Measurements from ENCODE around the gene OR4D9. TPM values are rescaled to one million over a fixed set of nuclear protein-coding genes. Genes with fewer than 3 reads are reported as not detected.
A peak's percentile ranks its signal among the peaks of the same experiment; 100 is the strongest.

The OR4D9 gene
- total RNA-seq, 1 experiment from 2014 or later: not detected

GRCh38 chr11:59548309-59548656 lies 36.9 kb downstream of the OR4D9 start:
- no peak overlapping the region for H3K4me2 ChIP-seq (ENCODE audit: insufficient read depth, insufficient read length, low read length)
- H3K36me3 Mint-ChIP-seq (ENCODE audit: insufficient read depth in 1 of 3, low read depth in 3 of 3): no peaks in the 10 kb centered on the region; a peak in 1 of 7 replicates

More at GRCh38 chr11:59548309-59548656, 36.9 kb downstream of the OR4D9 start:
- Histone ChIP-seq H4K20me1 (ENCODE audit: control insufficient read depth, insufficient read depth, insufficient read length) (no peaks in the 10 kb centered on the region), H2BK5ac (ENCODE audit: insufficient read length, low read length) (no peak overlapping the region), H3K18ac (ENCODE audit: insufficient read length, low read depth, low read length) (no peak overlapping the region), H3K4ac (ENCODE audit: low read depth, low read length) (no peak overlapping the region), H3K27me3 (ENCODE audit: insufficient read depth, low read length) (no peaks in the 10 kb centered on the region), H3K9ac (ENCODE audit: extremely low read depth, insufficient read length, low read length) (no peak overlapping the region), H3K79me2 (ENCODE audit: insufficient read depth, low read length) (no peaks in the 10 kb centered on the region), H4K91ac (ENCODE audit: insufficient read length, low read depth, low read length) (no peak overlapping the region), H2BK20ac (ENCODE audit: low read depth, low read length, poor library complexity, severe bottlenecking) (no peak overlapping the region), H3T11ph (ENCODE audit: low read length) (no peak overlapping the region), H2AK5ac (ENCODE audit: insufficient read length, low read length) (no peak overlapping the region), H4K8ac (replicated peaks; ENCODE audit: insufficient read length, low read depth, low read length) (no peak overlapping the region), H3K4me1 (ENCODE audit: insufficient read depth, low read length) (peaks cover 7% of the 10 kb centered on the region; the same call in 1 of the 2 replicates), H2AFZ (ENCODE audit: low read length) (no peak overlapping the region), H4K5ac (ENCODE audit: insufficient read length, low read depth, low read length) (no peak overlapping the region), H2BK12ac (ENCODE audit: insufficient read length, low read depth, low read length) (no peak overlapping the region), H2BK15ac (ENCODE audit: low read depth, low read length) (no peak overlapping the region), H3K79me1 (ENCODE audit: insufficient read depth, low read depth, low read length, poor library complexity, severe bottlenecking) (no peaks in the 10 kb centered on the region), H3K23ac (ENCODE audit: insufficient read length, low read depth, low read length) (no peak overlapping the region), H3K23me2 (ENCODE audit: insufficient read length, low read depth, low read length, poor library complexity, severe bottlenecking) (peaks cover 3% of the 10 kb centered on the region), H3K9me3 (ENCODE audit: control insufficient read depth, low read depth, low read length) (no peaks in the 10 kb centered on the region), H3K27ac (ENCODE audit: insufficient read length, low read depth, low read length) (no peak overlapping the region), H2BK120ac (ENCODE audit: low read depth, low read length, poor library complexity, severe bottlenecking) (no peak overlapping the region), H3K14ac (ENCODE audit: insufficient read depth, low read length) (no peak overlapping the region), H3K56ac (ENCODE audit: insufficient read length, low read depth, low read length) (no peak overlapping the region)
- Mint-ChIP-seq H3K27ac (peak overlapping the region in 1 of 3 experiments; percentile 68; a peak in 1 of 7 replicates), H3K4me3 (peak overlapping the region; percentile 63 to 72; a peak in 3 of 5 replicates), H3K27me3 (ENCODE audit: low read depth) (peaks cover 7% of the 10 kb centered on the region), H3K9me3 (peaks cover 2 to 8% of the 10 kb centered on the region in 2 experiments; a peak in 2 of 5 replicates), H3K4me1 (peaks cover 23 to 31% of the 10 kb centered on the region in 2 experiments)
- WGBS (ENCODE audit: extremely low coverage, insufficient read length, low lambda C conversion rate): no CpG with 5 or more reads among the region's 5 CpGs
- DNase-seq: no peak
- no peak for TF ChIP-seq CTCF (conservative IDR thresholded peaks at IDR 0.05)

Measured in H9 (cell line).